HG03520 (cell line): ENCODE results near the gene ZNF154.
"Not testable (repeated sequence)": the region's sequence is repeated elsewhere in the genome, so short reads cannot be mapped to it uniquely, and the experiment has no call there.

ENCODE experiments used
- ATAC-seq: cut with Tn5 transposase; IDR thresholded peaks from one replicate; pipeline ENCODE4 v1.9.1; 2021; ENCODE audit warnings: mild to moderate bottlenecking, moderate library complexity; ENCODE audit not compliant: unreplicated experiment

ZNF154 gene

DNA sequence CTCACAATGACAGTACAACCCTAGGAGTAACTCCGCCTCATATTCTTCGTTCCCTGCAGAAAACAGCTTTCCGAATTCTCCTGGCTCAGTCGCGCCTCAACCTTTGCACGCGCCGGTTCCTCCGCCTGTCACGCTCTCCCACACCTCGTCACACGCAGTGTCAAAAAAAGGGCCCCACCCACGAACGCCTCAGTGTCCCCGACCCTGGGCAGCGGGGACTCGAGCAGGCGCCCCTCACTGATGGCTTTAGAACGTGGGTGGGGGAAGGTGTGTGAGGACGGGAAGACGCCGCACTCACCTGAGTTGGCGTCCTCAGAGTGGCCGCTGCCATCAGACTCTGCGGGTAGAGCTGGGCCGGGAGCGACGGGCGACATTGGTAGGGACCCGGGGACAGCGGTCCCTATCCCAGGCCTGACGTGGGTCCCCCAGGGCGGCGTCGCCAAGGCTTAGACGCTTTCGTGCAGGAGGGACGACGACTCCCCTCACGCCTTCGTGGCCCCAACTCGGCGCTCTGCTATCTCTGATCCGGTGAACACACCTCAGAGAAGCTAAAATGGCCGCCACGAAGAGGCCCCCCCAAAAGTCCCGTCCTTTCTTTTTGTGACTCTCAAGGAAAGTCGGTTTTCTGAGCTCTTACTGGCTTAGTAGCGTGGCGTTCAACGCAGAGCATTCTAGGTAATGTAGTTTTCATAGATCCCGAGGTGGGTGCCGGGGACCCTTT, at the start of gene ZNF154:
Gene ZNF154, minus strand, starts transcription at position 564 of the 721 bp plus-strand sequence. Its CDS starts 233 bp downstream, at position 331.
- no peak for ATAC-seq

DNA sequence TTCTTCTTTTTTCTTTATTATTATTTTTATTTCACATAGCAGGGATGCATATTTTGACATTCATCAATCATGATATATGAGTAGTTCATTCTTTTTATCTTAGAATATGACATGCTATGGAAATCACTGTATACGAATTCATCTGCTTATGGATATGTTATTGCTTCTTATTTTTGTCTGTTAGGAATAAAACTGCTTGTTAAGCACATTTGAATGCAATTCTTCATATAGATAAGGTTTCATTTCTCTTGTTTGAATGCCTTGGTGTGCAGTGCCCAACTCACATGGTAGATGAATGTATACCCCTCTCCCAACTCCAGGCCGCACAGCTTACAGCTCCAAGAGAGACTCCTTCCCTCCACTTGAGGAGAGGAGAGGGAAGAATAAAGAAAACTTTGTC, 48.9 kb upstream of the ZNF154 start:
- ATAC-seq, result no peak

DNA sequence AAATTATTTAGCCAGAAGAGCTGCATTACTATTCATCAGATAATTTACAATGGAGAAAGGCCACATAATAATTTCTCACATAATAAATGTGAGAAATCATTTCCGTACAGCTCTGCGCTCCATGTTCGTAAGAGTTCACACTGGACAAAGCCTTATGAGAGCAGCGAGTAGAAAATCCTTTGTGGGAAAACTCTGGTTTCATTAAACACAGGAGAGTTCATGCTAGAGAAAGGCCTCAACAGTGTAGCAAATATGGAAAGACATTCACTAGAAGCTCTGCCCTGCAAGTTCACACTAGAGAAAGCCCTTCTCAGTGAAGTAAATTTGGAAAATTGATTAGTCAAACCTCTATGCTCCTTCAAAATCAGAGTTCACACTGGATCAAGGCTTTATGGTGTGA, 46.0 kb upstream of the ZNF154 start:
- ATAC-seq, result no peak

DNA sequence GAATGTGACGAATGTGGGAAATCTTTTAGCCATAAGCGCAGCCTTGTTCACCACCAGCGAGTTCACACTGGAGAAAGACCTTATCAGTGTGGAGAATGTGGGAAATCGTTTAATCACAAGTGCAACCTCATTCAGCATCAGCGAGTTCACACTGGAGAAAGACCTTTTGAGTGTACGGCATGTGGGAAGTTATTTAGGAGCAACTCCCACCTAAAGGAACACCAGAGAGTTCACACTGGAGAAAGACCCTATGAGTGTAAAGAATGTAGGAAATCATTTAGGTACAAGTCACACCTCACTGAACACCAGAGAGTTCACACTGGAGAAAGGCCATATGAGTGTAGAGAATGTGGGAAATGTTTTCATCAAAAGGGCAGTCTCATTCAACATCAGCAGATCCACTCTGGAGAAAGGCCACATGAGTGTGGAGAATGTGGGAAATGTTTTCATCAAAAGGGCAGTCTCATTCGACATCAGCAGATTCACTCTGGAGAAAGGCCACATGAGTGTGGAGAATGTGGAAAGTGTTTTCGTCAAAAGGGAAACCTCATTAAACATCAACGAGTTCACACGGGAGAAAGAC, 45.2 kb upstream of the ZNF154 start:
- no peak for ATAC-seq

DNA sequence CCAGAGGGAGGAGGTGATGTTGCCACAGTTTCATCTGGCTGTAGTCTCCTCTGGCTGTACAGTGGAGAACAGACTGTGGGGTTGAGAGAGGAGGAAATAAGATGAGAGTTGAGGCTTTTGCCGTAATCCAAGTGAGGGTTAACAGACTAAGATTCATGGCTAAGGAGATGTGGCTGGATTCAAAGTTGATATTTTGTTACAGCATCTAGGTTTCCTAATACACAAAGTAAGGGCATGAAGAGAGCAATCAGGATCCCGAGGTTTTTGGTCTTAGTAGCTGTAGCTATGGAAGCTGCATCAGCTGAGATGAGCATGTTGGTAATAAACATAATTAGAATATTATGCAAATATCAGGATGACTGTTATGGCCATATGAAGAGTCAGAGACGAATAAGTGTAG, 39.0 kb upstream of the ZNF154 start:
- ATAC-seq, result no peak

DNA sequence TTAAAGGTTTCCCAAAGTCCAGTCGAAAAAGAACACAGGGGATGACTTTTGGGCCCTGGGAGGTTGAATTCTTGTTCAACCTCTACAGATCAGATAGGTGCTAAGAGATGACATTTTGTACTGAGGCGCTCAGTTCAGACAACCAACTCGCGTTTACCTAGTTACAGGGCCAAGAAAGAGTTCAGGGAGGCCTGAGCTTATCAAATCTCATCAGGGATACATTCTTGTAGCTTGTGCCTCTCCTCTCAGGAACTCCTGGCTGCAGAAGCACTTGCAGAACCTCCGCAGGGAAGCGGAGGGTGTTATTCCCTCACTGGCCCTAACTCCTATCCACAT, 38.4 kb upstream of the ZNF154 start:
- ATAC-seq, result no peak

DNA sequence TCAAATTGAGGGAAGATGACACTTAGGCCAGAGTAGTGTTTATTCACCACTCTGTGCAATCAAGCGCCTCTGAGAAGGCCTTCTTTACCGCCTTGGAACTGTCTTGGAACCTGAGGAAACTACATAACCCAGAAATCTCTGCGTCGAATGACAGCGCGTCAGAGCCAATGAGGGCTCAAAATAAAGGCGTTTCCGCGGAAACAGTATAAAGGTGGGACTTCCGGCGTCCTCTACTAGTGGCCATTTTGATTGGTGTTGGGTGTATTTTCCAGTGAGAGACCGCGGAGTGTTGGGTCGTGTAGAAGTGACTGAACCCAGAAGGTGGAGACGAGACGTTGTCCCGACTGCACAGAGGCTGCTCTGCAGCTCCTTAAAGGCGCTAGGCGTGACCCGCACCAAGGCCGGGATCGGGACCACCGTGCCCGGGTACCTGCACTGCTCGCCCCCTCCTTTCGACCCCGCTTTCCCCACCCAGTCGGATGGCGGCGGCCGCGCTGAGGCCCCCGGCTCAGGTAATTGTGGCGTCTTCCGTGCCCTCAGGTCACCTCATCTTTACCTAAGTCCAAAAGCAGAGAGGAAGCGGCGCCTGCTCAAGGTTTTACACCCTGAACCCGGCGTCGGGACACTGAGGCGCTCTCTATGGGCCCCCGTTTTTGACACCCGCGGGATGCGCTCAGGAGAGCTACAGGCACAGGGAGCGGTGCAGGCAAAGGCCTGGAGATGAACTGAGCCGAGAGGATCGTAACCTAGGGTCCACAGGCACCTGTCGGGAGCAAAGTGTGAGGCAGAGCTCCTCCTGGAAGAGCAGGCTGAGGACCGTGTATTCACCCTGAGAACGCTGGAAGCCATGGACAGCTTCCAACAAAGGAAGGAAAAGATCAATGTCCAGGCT, 37.8 kb upstream of the ZNF154 start, which contains the start of gene ZNF776:
Gene ZNF776, plus strand, starts transcription at position 236 of the 892 bp plus-strand sequence. Its CDS starts 244 bp downstream, at position 480.
- peak; percentile 89 for ATAC-seq

DNA sequence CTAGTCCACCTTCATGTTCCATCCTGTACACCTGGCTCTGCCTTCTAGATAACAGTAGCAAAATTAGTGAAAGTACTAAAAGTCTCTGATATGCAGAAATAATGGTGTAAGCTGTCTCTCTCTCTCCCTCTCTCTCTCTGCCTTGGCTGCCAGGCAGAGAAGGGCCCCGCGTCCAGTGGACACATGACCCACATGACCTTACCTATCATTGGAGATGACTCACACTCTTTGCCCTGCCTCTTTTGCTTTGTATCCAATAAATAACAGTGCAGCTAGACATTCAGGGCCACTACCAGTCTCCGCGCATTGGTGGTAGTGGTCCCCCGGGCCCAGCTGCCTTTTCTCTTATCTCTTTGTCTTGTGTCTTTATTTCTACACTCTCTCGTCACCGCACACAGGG, 29.8 kb upstream of the ZNF154 start:
- not testable (repeated sequence) for ATAC-seq

DNA sequence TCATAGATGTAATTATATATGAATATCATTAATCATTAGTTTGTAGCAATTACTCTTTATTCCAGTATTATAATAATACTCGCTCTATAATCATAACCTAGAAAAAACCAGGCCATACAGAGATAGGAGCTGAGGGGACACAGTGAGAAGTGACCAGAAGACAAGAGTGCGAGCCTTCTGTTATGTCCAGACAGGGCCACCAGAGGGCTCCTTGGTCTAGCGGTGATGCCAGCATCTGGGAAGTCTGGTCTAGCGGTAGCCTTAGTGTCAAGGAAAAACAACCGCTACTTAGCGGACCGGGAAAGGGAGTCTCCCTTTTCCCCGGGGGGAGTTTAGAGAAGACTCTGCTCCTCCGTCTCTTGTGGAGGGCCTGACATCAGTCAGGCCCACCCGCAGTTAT, 29.3 kb upstream of the ZNF154 start:
- not testable (repeated sequence) for ATAC-seq

DNA sequence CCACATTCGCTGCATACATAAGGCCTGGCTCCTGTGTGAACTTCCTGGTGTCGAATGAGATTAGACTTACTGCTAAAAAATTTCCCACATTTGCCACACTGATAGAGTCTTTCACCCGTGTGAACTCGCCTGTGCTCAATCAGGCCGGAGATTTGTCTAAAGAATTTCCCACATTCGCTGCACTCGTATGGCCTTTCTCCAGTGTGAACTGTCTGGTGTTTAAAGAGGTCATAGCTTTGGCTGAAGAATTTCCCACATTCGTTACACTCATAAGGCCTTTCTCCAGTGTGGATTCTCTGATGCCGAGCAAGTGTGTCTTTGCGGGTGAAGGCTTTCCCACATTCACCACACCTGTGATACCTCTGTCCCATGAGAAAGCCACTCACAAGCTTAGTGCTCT, 11.9 kb upstream of the ZNF154 start:
- ATAC-seq, result no peak

DNA sequence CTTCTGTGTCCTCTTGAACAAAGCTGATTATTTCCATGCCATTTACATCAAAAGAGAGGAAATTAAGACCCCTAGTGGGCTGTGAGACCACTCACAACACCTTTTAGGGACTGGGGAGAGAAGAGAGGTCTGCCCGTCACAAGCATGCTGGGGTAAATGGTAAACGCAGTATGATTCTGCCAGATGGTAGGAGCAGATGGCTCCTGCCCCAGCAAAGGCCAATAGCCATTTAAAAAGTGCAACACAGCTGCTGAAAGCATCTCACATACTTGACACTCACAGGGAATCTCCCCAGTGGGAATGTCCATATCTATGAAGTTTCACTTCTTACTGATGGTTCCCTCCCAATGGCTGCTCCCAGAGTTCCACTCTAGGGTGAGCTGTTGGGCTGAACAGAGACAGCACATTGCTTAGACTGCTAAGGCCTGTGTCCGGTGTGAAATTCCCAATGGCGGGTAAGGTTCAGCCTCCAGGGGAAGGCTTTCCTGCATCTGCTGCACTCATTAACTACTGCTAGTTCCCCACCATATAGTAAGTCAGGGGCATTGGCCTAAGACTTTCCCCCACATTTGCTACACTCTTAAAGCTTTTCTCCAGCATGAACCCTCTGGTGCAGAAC, 11.0 kb upstream of the ZNF154 start:
- ATAC-seq, result no peak

DNA sequence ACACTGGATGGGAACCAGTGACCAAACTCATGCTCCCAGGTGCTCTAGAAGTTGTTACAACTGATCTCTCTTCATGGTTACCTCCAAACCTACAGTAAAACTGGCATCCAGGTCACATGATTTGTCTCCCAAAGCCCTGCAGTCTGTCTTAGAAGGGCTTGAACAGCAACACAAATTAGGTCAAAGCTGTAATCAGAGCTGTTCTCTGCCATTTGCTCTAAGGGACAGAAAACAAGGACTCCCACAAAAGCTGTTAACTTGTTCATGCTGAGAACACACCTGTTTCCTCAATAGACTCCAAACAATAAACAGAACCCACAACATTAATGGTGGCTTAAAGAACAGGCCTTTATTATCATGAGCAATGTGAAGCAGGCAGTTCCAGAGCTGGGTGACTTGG, 10.4 kb upstream of the ZNF154 start:
- no peak for ATAC-seq

DNA sequence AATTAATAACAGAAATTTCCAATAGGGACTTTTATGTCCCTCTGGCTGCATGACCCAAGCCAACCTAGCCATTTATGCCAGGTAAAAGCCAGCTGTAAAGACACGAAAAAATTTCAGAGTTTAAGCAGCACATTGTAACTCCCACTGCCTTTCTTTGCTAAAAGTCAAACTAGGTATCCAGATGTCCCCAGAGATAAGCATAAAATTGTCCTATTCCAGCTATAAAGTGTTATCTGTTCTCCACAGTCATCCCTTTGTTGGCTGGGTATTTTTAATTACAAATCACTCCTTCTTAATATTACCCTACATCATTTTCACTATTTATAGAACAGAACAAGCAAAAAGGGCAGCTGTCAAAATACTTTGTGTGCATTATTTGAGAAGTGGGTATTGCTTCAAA, 3.2 kb upstream of the ZNF154 start:
- no peak for ATAC-seq

DNA sequence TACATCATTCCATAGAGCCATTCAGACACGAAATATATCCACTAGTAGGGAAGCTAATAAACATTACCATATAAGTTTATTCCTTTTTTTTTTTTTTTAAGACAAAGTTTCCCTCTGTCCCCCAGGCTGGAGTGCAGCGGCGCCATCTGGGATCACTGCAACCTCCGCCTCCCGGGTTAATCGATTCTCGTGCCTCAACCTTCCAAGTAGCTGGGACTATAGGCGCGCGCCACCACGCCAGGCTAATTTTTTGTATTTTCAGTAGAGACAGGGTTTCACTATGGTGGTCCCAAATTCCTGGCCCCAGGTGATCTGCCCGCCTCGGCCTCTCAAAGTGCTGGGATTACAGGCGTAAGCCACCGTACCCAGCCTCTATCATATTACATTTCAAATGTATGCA, 612 bp upstream of the ZNF154 start:
- ATAC-seq, result no peak

DNA sequence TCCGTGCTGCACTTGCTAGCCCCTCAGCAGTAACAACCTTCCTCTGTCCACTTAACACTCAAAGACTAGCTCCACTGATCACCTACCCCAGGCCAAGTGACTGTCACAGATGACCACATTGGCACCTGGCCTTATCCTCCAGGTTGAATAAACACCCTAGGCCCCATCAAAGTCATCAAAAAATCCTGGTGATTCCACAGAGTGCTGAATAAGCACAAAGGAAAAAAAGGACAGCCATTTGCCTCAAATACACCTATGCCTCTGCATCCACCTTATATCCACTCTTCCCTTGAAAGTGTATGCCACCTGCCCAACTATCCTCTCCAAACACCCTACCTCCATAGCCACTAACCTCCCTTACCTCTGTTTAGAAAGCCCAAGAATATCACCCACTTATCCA, 2.7 kb downstream of the ZNF154 start:
- ATAC-seq, result no peak

DNA sequence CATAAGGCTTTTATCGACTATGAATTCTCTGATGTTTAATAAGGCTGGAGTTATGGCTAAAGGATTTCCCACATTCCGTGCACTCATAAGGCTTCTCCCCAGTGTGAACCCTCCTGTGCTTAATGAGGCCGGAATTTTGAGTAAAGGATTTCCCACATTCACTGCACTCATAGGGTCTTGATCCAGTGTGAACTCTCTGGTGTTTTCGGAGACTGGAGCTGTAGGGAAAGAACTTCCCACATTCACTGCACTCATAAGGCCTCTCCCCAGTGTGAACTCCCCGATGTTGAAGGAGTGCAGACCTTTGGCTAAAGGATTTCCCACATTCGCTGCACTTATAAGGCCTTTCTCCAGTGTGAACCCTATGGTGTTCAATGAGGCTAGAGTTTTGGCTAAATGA, 7.4 kb downstream of the ZNF154 start:
- no peak for ATAC-seq

DNA sequence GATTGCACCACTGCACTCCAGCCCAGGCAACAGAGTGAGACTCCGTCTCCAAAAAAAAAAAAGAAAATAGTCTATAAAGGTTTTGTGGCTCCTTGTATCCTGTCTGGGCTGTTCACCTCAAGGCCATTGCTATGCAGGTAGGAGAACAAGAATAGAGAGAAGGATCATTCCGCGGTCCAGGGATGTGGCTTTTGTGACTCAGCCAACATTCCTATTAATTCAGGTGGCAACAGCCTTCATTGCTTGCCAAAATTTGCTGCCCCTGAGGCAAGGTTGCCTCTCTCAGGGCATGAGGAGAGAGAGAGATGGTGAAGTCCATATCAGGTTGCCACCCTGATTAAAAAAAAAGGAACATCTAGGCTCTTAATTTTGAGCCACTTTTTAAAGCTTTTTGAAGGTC, 19.3 kb downstream of the ZNF154 start:
- ATAC-seq, result no peak

DNA sequence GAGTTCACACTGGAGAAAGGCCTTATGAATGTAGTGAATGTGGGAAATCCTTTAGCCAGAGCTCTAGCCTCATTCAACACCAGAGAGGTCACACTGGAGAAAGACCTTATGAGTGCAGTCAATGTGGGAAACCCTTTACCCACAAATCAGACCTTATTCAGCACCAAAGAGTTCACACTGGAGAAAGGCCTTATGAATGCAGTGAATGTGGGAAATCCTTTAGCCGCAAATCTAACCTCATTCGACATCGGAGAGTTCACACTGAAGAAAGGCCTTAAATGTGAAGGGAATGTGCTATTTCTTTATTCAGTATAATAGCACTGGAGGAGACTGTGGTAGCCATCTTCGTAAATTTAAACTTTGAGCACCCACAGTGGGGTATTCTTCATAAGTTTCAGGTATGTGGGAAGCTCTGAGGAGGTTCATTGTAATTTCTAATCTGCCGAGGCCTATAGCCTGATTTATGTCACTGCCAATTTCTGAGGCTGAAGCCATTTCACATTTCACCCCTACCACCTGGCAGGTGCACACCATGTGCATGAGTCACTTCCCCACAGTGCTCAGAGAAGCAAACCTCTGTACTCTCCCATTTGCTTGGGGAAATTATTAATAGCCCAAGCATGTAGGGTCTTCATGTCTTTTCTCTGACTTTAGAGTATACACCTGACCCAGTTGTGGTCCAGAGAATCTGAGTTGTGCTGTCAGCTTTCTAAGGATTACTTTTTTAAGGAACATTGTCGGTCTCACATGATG, 20.8 kb downstream of the ZNF154 start:
- ATAC-seq, result no peak

DNA sequence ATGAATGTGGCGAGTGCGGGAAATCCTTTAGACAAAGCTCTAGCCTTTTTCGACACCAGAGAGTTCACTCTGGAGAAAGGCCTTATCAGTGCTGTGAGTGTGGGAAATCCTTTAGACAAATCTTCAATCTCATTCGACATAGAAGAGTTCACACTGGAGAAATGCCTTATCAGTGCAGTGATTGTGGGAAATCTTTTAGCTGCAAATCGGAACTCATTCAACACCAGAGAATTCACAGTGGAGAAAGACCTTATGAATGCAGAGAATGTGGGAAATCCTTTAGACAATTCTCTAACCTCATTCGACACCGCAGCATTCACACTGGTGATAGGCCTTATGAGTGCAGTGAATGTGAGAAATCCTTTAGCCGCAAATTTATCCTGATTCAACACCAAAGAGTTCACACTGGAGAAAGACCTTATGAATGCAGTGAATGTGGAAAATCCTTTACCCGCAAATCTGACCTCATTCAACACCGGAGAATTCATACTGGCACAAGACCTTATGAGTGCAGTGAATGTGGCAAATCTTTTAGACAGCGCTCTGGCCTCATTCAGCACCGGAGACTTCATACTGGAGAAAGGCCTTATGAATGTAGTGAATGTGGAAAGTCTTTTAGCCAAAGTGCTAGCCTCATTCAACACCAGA, 21.5 kb downstream of the ZNF154 start:
- ATAC-seq, result no peak

DNA sequence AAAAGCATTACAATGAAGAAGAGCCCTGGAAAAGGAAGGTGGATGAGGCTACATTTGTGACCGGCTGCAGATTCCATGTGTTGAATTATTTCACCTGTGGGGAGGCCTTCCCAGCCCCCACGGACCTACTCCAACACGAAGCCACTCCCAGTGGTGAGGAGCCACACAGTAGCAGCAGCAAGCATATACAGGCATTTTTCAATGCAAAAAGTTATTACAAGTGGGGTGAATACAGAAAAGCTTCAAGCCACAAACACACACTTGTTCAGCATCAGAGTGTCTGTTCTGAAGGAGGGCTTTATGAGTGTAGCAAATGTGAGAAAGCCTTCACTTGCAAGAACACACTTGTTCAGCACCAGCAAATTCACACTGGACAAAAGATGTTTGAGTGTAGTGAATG, 22.3 kb downstream of the ZNF154 start:
- ATAC-seq, result no peak
